HCT116 (cell line): ENCODE results near the gene LRCH1. TPM values are rescaled to one million over a fixed set of nuclear protein-coding genes. Genes with fewer than 3 reads are reported as not detected.

Experiments
- ATAC-seq: fragments of 200-7000 bp; cut with Tn5 transposase; 2 replicates; pipeline ENCODE4 v1.9.1; 2020; ENCODE audit warnings: mild to moderate bottlenecking, moderate library complexity
- BruUV-seq: library from RNA; stranded (reverse); fragments of 400-500 nt; replicated peaks from 2 replicates; lab custom pipeline; 2021; lab: Mats Ljungman, UMichigan
- CTCF ChIA-PET: fragments of 300-600 bp; sonication (Branson Sonifier 250); formaldehyde crosslinking; loops from one replicate; lab custom pipeline; 2021; ENCODE audit warnings: antibody characterized with exemption; lab: Charles Lee
- POLR2A ChIA-PET: fragments of 300-600, 350-600 bp; sonication (Branson Sonifier 250); formaldehyde crosslinking; loops from one replicate; lab custom pipeline; 2021; ENCODE audit warnings: antibody characterized with exemption; lab: Charles Lee
- RAD21 ChIA-PET, 2 experiments: fragments of 300-600 bp; sonication (Branson Sonifier 250); formaldehyde crosslinking; loops; one replicate each; lab custom pipeline; 2023; ENCODE audit warnings: low total read pairs in 2 of 2; ENCODE audit not compliant: uncharacterized antibody in 2 of 2, unreplicated experiment in 2 of 2, low non-redundant PET in 1 of 2; lab: Charles Lee
- DNase-seq: peaks from one replicate; pipeline ENCODE4 v3.0.0-alpha.2; 2010; ENCODE audit warnings: low read depth, low spot score
- H2AFZ ChIP-seq: fragments of 200-600 bp; shearing (Covaris generic), sonication (generic); 2 replicates; pipeline ENCODE4 v1.6.1; 2017; ENCODE audit warnings: low read depth, mixed run types, mixed read lengths, antibody characterized with exemption, low read length; ENCODE audit not compliant: poor library complexity, severe bottlenecking
- H3K27ac ChIP-seq: 2 replicates; pipeline ENCODE4 v1.5.1; 2012; ENCODE audit warnings: low read depth, low read length
- H3K27me3 ChIP-seq: fragments of 200-600 bp; sonication (generic); 2 replicates; pipeline ENCODE4 v1.6.1; 2016; ENCODE audit warnings: mixed run types, low read length, mixed read lengths; ENCODE audit not compliant: insufficient read depth
- H3K36me3 ChIP-seq, 2 experiments: fragments of 200-500 bp in 1 of 2; fragments of 200-600 bp in 1 of 2; sonication (Bioruptor generic) in 1 of 2; sonication (generic) in 1 of 2; 2 replicates each; pipeline versions ENCODE4 v1.5.1 to v1.6.1; 2014 to 2016; ENCODE audit warnings: low read length in 2 of 2, inconsistent platforms in 1 of 2, mixed read lengths in 1 of 2, mixed run types in 1 of 2; ENCODE audit not compliant: insufficient read depth in 2 of 2, control insufficient read depth in 1 of 2
- H3K4me1 ChIP-seq, 2 experiments: fragments of 200-600 bp in 1 of 2; sonication (generic) in 1 of 2; 2 replicates each; pipeline versions ENCODE4 v1.5.1 to v1.6.1; 2012 to 2017; ENCODE audit warnings: low read length in 2 of 2, inconsistent platforms in 1 of 2, mild to moderate bottlenecking in 1 of 2, mixed read lengths in 1 of 2, mixed run types in 1 of 2, moderate library complexity in 1 of 2; ENCODE audit not compliant: insufficient read depth in 2 of 2, control insufficient read depth in 1 of 2
- H3K4me2 ChIP-seq: fragments of 200-600 bp; sonication (generic); 2 replicates; pipeline ENCODE4 v1.6.1; 2017; ENCODE audit warnings: mixed run types, low read length, mixed read lengths
- H3K4me3 ChIP-seq, 2 experiments: fragments of 200-600 bp in 1 of 2; sonication (generic) in 1 of 2; replicated peaks in 1 of 2; 2 replicates each; pipeline ENCODE4 v1.5.1; 2011 to 2016; ENCODE audit warnings: low read length in 2 of 2, control low read depth in 1 of 2, low read depth in 1 of 2, mild to moderate bottlenecking in 1 of 2, mixed read lengths in 1 of 2, mixed run types in 1 of 2
- H3K79me2 ChIP-seq: fragments of 200-600 bp; sonication (generic); 2 replicates; pipeline ENCODE4 v1.6.1; 2017; ENCODE audit warnings: mild to moderate bottlenecking, mixed run types, low read length, moderate library complexity, mixed read lengths; ENCODE audit not compliant: insufficient read depth
- H3K9ac ChIP-seq: fragments of 200-600 bp; sonication (generic); 2 replicates; pipeline ENCODE4 v1.6.1; 2016; ENCODE audit warnings: low read length, mixed read lengths
- H3K9me2 ChIP-seq: fragments of 200-600 bp; sonication (generic), shearing (Covaris generic); 2 replicates; pipeline ENCODE4 v1.6.1; 2017; ENCODE audit warnings: mixed run types, mild to moderate bottlenecking, moderate library complexity; ENCODE audit not compliant: insufficient read depth
- H3K9me3 ChIP-seq, 2 experiments: fragments of 200-500 bp in 1 of 2; fragments of 200-600 bp in 1 of 2; sonication (Bioruptor generic) in 1 of 2; sonication (generic) in 1 of 2; 2 replicates each; pipeline ENCODE4 v1.6.1; 2014 to 2017; ENCODE audit warnings: low read length in 2 of 2, mixed read lengths in 2 of 2, inconsistent platforms in 1 of 2, low read depth in 1 of 2, mild to moderate bottlenecking in 1 of 2, mixed run types in 1 of 2, moderate library complexity in 1 of 2; ENCODE audit not compliant: control insufficient read depth in 1 of 2, insufficient read depth in 1 of 2
- H4K20me1 ChIP-seq: fragments of 200-600 bp; sonication (generic), shearing (Covaris generic); 2 replicates; pipeline ENCODE4 v1.6.1; 2017; ENCODE audit warnings: mixed run types, mild to moderate bottlenecking, moderate library complexity; ENCODE audit not compliant: insufficient read depth
- CBX3 ChIP-seq: IDR thresholded peaks from 2 replicates; pipeline ENCODE4 v1.6.1; 2012; ENCODE audit warnings: low read depth
- REST ChIP-seq: IDR thresholded peaks from 2 replicates; pipeline ENCODE4 v1.6.1; 2012; ENCODE audit warnings: low read depth
- SP1 ChIP-seq: IDR thresholded peaks from 2 replicates; pipeline ENCODE4 v1.6.1; 2012; ENCODE audit warnings: low read depth
- ZNF274 ChIP-seq: fragments of 200-500 bp; sonication (Bioruptor generic); IDR thresholded peaks from 2 replicates; pipeline ENCODE4 v1.6.1; 2014; ENCODE audit warnings: mild to moderate bottlenecking, low read depth, low read length, inconsistent platforms
- intact Hi-C: fragments of 100-400 bp; cut with micrococcal nuclease; formaldehyde crosslinking; loops from 2 replicates; pipeline ENCODE4 v1.10.0; 2022
- total RNA-seq: library from RNA; stranded (reverse); gene quantifications from one replicate; pipeline ENCODE4 v1.2.1, GENCODE V29; 2021; ENCODE audit not compliant: unreplicated experiment

Gene LRCH1
- total RNA-seq, 1 experiment from 2014 or later = 15.6 TPM

GRCh38 chr13:46739447-46740098 lies 186.6 kb downstream of the LRCH1 start:
- H3K36me3 ChIP-seq = no peaks in the 10 kb centered on the region
- no peaks in the 10 kb centered on the region for H3K79me2 ChIP-seq
- ATAC-seq = no peak
- H3K9me2 ChIP-seq = no peaks in the 10 kb centered on the region
- DNase-seq = no peak
- H2AFZ ChIP-seq = no peak overlapping the region
- H3K27ac ChIP-seq = no peak overlapping the region
- H3K4me1 ChIP-seq = no peaks in the 10 kb centered on the region
- no peak overlapping the region for H3K4me3 ChIP-seq
- ChIA-PET POLR2A (no interaction called here), RAD21 (no interaction called here), CTCF (no interaction called here)
- intact Hi-C loops = no loop called here
- no peak overlapping the region for H3K4me2 ChIP-seq
- TF ChIP-seq CBX3 (no peak), ZNF274 (no peak)
- BruUV-seq = no TSS peak
- H4K20me1 ChIP-seq = no peaks in the 10 kb centered on the region
- no peaks in the 10 kb centered on the region for H3K27me3 ChIP-seq
- H3K9ac ChIP-seq = no peak overlapping the region
- no peaks in the 10 kb centered on the region for H3K9me3 ChIP-seq

GRCh38 chr13:46743191-46743590 lies 190.2 kb downstream of the LRCH1 start:
- POLR2A ChIA-PET = no interaction called here
- H3K4me2 ChIP-seq = no peak overlapping the region
- no peaks in the 10 kb centered on the region for H3K79me2 ChIP-seq
- RAD21 ChIA-PET = no interaction called here
- intact Hi-C loops = no loop called here
- no peaks in the 10 kb centered on the region for H3K27me3 ChIP-seq
- H3K36me3 ChIP-seq = no peaks in the 10 kb centered on the region
- no TSS peak for BruUV-seq
- no peak for ATAC-seq
- no peak overlapping the region for H3K9ac ChIP-seq
- H2AFZ ChIP-seq = no peak overlapping the region
- no peak overlapping the region for H3K4me3 ChIP-seq
- H3K9me2 ChIP-seq = no peaks in the 10 kb centered on the region
- TF ChIP-seq REST (no peak), SP1 (no peak)
- CTCF ChIA-PET = interaction anchor here (0.6 kb wide), 1 partner anchor 9 kb away, joined by 3 read pairs; no protein-coding TSS in a partner anchor
- DNase-seq = no peak
- no peaks in the 10 kb centered on the region for H3K9me3 ChIP-seq
- no peak overlapping the region for H3K27ac ChIP-seq
- no peaks in the 10 kb centered on the region for H4K20me1 ChIP-seq
- H3K4me1 ChIP-seq = no peaks in the 10 kb centered on the region
